Subcutaneous abdominal adipose tissue (tissue), 5 donors: Measurements from ENCODE around the gene SERF2.
A peak's percentile ranks its signal among the peaks of the same experiment; 100 is the strongest.

ENCODE experiments used
- H3K27ac ChIP-seq: one replicate; pipeline ENCODE4 v1.7.0; 2013; ENCODE audit warnings: low read depth, mild to moderate bottlenecking, inconsistent platforms, low read length, moderate library complexity
- H3K27me3 ChIP-seq, 5 donors: one replicate each; pipeline ENCODE4 v1.7.0; 2013; ENCODE audit warnings: low read length in 5 of 5, inconsistent platforms in 1 of 5; ENCODE audit not compliant: control insufficient read depth in 5 of 5, insufficient read depth in 4 of 5
- H3K36me3 ChIP-seq, 5 donors: one replicate each; pipeline ENCODE4 v1.7.0; 2013; ENCODE audit warnings: low read length in 5 of 5; ENCODE audit not compliant: control insufficient read depth in 5 of 5, insufficient read depth in 5 of 5
- H3K4me1 ChIP-seq, 5 donors: one replicate each; pipeline ENCODE4 v1.7.0; 2013; ENCODE audit warnings: low read length in 5 of 5, mild to moderate bottlenecking in 3 of 5, moderate library complexity in 1 of 5; ENCODE audit not compliant: control insufficient read depth in 5 of 5, insufficient read depth in 5 of 5
- H3K4me3 ChIP-seq, 5 donors: one replicate each; pipeline ENCODE4 v1.7.0; 2013; ENCODE audit warnings: low read length in 5 of 5, low read depth in 1 of 5
- H3K9ac ChIP-seq, 5 donors: one replicate each; pipeline ENCODE4 v1.7.0; 2013; ENCODE audit warnings: low read length in 5 of 5, mild to moderate bottlenecking in 4 of 5, moderate library complexity in 3 of 5
- H3K9me3 ChIP-seq, 5 donors: one replicate each; pipeline ENCODE4 v1.7.0; 2013; ENCODE audit warnings: low read length in 5 of 5; ENCODE audit not compliant: control insufficient read depth in 5 of 5
- donor health status: healthy.
- donor health status: healthy.
- donor health status: healthy.
- donor health status: healthy.
- donor health status: healthy.

The SERF2 gene

DNA sequence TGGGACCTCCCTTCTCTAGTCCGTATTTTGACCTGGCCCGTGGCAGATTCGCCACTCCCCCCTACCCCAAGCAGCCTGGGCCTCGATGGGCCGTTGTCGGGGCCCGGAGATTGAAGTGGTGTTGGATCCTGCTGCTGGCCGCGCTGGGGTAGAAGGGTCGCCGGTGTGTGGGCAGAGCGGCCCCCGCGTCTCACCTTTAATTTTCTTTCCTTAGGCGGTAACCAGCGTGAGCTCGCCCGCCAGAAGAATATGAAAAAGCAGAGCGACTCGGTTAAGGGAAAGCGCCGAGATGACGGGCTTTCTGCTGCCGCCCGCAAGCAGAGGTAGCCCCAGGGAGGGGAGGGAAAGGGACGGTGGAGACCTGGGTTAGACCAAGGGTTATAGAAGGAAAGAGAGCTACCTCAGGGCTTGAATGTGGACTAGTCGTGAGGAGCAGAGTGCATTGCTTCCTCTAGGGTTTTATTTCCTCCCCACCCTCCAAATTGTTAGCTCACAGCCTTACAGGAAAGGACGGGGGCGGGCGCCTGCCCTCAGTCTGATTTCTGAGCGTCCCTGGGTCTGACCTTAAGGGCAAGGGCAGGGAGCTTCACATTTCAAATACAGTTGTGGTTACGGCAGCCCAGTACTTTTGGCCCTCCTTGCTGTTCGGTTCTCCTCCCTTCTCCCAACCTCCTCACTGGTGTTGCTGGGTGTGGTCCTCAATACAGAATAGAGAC, 799 bp downstream of the SERF2 start:
- H3K4me3 ChIP-seq, result peak overlapping the region; percentile 84 to 99 (median 96)
- peaks cover 8 to 57% (median 39%) of the 10 kb centered on the region in 5 donors for H3K4me1 ChIP-seq
- no peaks in the 10 kb centered on the region for H3K27me3 ChIP-seq
- no peaks in the 10 kb centered on the region for H3K9me3 ChIP-seq
- peak overlapping the region; percentile 98 to 100 (median 100) for H3K9ac ChIP-seq
- peaks cover 9 to 44% (median 36%) of the 10 kb centered on the region in 5 donors for H3K36me3 ChIP-seq
- H3K27ac ChIP-seq, result peak overlapping the region; percentile 100

DNA sequence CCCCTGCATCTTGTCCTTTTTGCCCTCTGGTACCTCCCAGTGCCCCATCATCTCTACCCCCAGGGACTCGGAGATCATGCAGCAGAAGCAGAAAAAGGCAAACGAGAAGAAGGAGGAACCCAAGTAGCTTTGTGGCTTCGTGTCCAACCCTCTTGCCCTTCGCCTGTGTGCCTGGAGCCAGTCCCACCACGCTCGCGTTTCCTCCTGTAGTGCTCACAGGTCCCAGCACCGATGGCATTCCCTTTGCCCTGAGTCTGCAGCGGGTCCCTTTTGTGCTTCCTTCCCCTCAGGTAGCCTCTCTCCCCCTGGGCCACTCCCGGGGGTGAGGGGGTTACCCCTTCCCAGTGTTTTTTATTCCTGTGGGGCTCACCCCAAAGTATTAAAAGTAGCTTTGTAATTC, 1.5 kb downstream of the SERF2 start:
- H3K36me3 ChIP-seq, result peaks cover 9 to 50% (median 41%) of the 10 kb centered on the region in 5 donors
- no peaks in the 10 kb centered on the region for H3K27me3 ChIP-seq
- H3K4me3 ChIP-seq, result peak overlapping the region; percentile 84 to 99 (median 96)
- H3K27ac ChIP-seq, result peak overlapping the region; percentile 100
- peak overlapping the region; percentile 98 to 100 (median 100) for H3K9ac ChIP-seq
- peaks cover 8 to 63% (median 44%) of the 10 kb centered on the region in 5 donors for H3K4me1 ChIP-seq
- no peaks in the 10 kb centered on the region for H3K9me3 ChIP-seq

DNA sequence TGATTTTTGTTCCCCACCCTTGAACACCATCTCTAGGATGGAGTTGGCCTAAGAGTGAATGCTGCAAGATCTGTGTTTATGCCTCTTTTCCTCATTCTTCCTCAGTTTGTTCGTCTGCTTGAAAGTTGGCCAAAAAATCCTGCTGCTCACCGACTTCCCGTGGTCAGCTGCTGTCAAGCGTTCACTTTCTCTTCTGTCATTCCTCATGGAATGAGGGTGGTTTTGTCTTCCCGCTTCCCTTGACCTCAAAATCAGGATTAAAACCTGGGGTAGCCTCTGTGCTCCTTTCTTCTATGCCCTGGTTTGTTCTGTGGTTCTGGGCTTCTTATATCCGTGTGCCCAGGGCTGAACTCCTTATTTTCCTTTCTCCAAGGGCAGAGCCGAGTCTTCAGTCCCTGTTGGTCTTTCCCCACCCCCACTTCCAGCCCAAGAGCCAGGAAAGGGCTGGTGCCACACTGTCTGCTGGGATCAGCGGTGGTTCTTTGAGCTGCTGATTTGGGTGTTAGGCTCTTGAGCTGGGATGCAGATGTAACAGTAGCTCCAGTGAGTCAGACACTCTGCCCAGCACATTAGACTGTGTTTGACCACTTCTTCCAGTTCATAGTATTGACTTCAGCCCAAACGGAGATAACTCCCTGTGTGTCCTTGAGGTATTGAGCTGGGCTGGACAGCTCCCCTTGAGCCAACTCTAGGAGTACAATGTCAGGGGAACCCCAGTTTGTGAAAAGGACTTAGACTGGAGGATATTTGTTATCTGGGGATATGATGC, 2.3 kb downstream of the SERF2 start:
- Histone ChIP-seq H3K9ac (peak overlapping the region in 1 of 5 donors; percentile 40), H3K27me3 (no peaks in the 10 kb centered on the region), H3K36me3 (peaks cover 9 to 58% (median 49%) of the 10 kb centered on the region in 5 donors), H3K27ac (peak overlapping the region; percentile 100), H3K4me3 (peak overlapping the region in 1 of 5 donors; percentile 4), H3K9me3 (no peaks in the 10 kb centered on the region), H3K4me1 (peaks cover 8 to 70% (median 44%) of the 10 kb centered on the region in 5 donors)

DNA sequence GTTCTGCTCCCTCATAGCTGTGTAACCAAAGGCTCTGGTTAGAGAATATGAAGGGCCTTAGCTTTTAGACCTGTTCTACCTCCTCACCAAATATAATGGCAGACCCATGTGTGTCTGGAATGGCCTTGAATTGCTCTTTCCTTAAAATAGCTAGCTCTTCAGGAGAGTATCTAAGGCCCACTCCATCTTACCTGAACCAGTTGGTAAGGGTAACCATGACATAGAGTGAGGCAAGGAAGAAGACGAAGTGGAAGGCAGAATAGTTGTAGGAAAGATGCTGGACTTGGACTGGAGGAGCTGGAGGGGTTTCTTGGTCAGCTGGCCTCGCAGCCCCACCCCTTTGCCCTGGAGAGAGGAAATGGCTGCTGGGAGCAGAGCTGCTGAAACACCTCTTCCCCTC, 3.1 kb downstream of the SERF2 start:
- H3K4me3 ChIP-seq, result no peak overlapping the region
- peak overlapping the region; percentile 100 for H3K27ac ChIP-seq
- H3K36me3 ChIP-seq, result peaks cover 9 to 64% (median 49%) of the 10 kb centered on the region in 5 donors
- no peak overlapping the region for H3K9ac ChIP-seq
- H3K9me3 ChIP-seq, result no peaks in the 10 kb centered on the region
- H3K27me3 ChIP-seq, result no peaks in the 10 kb centered on the region
- peaks cover 8 to 76% (median 49%) of the 10 kb centered on the region in 5 donors for H3K4me1 ChIP-seq

DNA sequence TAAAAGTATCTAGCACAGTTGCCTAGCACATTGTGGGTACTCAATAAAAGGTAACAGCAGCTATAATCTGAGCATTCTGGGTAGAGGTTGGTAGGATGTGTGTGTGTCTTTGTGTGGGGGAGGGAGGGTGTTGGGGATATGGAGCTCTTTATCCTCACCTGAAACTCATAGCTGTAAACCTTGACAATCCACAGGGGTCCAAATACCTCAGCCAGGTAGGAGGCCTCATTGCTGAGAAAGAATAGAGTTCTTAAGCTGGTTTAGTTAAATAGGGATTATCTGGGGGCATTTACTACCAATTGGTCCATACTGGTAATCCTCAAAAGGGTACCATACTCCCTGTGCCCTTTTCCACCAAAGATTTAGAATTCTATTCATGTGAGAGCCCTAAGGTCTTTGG, 3.9 kb downstream of the SERF2 start:
- Histone ChIP-seq H3K9ac (no peak overlapping the region), H3K9me3 (no peaks in the 10 kb centered on the region), H3K36me3 (peaks cover 9 to 64% (median 49%) of the 10 kb centered on the region in 5 donors), H3K4me3 (no peak overlapping the region), H3K27me3 (no peaks in the 10 kb centered on the region), H3K27ac (peak overlapping the region; percentile 100), H3K4me1 (peaks cover 8 to 83% (median 54%) of the 10 kb centered on the region in 5 donors)

DNA sequence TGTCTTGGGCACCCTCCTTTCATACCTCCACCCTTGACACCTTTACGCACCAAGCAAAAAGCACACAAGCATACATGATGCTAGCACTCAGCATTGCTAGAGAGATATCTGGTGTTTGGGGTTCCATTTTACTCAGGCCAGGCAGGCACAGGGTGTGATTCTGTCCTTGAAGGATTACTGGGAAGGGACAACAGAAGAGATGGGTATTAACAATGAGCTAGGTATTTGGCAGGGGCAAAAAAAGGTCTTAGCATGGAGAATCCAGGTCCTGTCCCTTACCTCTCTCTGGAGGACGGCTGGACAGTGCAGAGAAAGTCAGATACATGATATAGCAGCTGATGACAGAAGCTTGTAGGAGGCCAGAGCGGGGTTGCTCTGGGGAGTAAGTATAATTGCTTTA, 4.4 kb downstream of the SERF2 start:
- Histone ChIP-seq H3K36me3 (peaks cover 9 to 64% (median 49%) of the 10 kb centered on the region in 5 donors), H3K4me1 (peaks cover 8 to 85% (median 56%) of the 10 kb centered on the region in 5 donors), H3K27me3 (no peaks in the 10 kb centered on the region), H3K27ac (peak overlapping the region; percentile 35), H3K4me3 (no peak overlapping the region), H3K9ac (no peak overlapping the region), H3K9me3 (no peaks in the 10 kb centered on the region)

DNA sequence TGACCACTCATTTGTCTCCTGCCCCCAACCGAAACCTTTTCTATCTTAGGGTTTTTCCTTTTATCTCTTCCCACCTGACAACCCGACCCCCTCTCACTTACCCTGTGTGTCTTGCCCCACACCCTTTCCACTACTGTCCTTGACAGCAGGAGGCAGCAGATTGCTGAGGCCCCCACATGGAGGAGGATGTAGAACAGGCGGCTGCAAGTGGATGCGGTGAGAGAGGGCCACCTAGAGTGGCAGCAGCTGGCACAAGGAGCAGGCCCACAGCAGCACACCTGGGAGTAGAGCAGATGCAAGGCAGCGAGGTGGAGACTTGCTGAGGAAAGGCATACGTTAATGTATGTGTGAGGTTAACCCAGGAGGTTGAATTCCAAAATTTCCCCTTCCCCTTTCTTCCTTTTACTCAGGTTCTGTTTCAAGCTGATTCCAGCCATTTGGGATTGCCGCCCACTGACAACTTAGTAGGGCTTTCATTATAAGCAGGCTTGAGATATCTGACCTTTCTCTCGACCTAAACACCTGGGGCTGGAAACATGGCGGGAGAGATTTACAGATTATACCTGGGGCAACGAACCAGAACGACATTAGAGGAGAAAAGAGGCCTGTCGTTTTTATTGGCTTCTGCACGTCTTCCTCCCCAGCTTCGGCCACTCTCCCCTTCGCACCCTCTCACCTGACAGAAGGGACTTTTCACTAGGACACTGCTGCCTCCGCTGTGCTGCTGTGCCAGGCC, 7.3 kb downstream of the SERF2 start:
- peaks cover 4 to 66% (median 39%) of the 10 kb centered on the region in 5 donors for H3K4me1 ChIP-seq

DNA sequence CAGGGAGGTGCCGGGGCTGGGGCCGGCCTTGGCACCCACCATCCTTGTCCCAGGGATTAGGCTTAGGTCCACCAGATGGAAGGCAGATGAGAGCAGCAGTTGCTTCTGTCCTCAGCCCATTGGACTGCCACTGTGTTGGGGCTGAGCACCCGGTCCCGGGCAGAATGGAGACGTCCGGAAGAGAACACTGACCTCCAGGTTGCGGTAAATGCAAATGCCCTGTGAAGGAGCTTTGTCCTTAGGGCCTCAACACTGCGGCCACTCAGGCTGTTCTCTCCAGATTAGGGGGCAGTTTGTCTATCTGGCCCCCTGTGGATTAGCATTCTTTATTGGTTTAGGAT, 7.8 kb downstream of the SERF2 start, which contains the start of gene SERINC4:
Gene SERINC4, minus strand, starts transcription at position 276 of the 341 bp plus-strand sequence. Its CDS starts 234 bp downstream, at position 42.
- Histone ChIP-seq H3K36me3 (peaks cover 20 to 66% (median 50%) of the 10 kb centered on the region in 5 donors), H3K27ac (peak within 1 kb of the TSS; percentile 99)

More for the DNA sequence above, 7.3 kb downstream of the SERF2 start:
- H3K27ac ChIP-seq, result peak overlapping the region; percentile 99
- peak overlapping the region in 3 of 5 donors; percentile 91 to 99 (median 97) for H3K9ac ChIP-seq
- H3K4me3 ChIP-seq, result peak overlapping the region in 2 of 5 donors; percentile 90 to 92
- no peaks in the 10 kb centered on the region for H3K27me3 ChIP-seq
- peaks cover 15 to 66% (median 50%) of the 10 kb centered on the region in 5 donors for H3K36me3 ChIP-seq
- no peaks in the 10 kb centered on the region for H3K9me3 ChIP-seq

DNA sequence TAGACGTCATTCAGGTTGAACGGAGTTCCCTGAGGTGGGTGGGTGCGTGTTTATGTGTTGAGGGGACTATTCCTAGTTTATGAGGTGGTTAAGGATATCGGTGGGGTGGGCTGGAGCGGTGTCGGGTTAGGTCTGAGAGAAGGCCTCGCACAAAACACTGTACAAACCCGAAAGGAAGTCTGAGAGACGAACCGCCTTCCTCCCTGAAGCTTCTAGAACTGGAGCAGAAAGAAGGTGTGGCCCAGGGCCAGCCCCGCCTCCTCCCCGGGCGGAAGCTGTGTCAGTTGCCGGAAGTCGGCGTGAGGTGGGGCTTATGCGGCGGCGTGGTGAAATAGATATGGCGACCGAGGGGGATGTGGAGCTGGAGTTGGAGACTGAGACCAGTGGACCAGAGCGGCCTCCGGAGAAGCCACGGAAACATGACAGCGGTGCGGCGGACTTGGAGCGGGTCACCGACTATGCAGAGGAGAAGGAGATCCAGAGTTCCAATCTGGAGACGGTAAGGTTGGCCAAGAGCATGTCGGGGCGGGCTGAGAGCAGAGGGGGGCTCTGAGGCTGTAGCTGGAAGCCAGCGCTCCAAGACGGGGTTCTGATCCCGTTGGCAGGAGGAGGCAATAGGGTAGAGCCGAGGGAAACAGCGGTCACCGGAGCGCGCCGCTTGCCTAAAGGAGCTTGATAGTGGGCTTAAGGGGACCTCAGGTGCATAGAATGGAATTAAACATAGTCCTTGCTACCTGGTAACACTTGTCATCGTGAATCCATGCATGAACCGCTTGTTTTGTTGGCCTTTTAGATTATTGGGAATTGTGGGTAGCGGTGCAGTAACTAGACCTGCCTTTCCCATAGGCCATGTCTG, 8.4 kb downstream of the SERF2 start, which contains the start of gene HYPK:
Gene HYPK, plus strand, starts transcription at position 314 of the 856 bp plus-strand sequence. Its CDS starts 24 bp downstream, at position 338.
- no peaks in the 10 kb centered on the region for H3K27me3 ChIP-seq
- peak within 1 kb of the TSS; percentile 99 for H3K27ac ChIP-seq
- H3K36me3 ChIP-seq, result peaks cover 24 to 66% (median 50%) of the 10 kb centered on the region in 5 donors
- H3K9me3 ChIP-seq, result no peaks in the 10 kb centered on the region
- H3K4me3 ChIP-seq, result peak within 1 kb of the TSS; percentile 90 to 98 (median 93)
- H3K9ac ChIP-seq, result peak within 1 kb of the TSS; percentile 85 to 99 (median 91)
- peaks cover 0 to 55% (median 28%) of the 10 kb centered on the region in 5 donors for H3K4me1 ChIP-seq

More for the DNA sequence above, 7.8 kb downstream of the SERF2 start, which contains the start of gene SERINC4:
- Histone ChIP-seq H3K4me1 (peaks cover 0 to 61% (median 34%) of the 10 kb centered on the region in 5 donors), H3K9me3 (no peaks in the 10 kb centered on the region), H3K27me3 (no peaks in the 10 kb centered on the region), H3K9ac (peak within 1 kb of the TSS; percentile 85 to 99 (median 91)), H3K4me3 (peak within 1 kb of the TSS; percentile 90 to 98 (median 93))
